ENCODE results near the gene RPL6. TPM values are rescaled to one million over a fixed set of nuclear protein-coding genes. Genes with fewer than 3 reads are reported as not detected.

The RPL6 gene
- polyA plus RNA-seq, 1 of the 3 experiments (the other 2 are of a cell fraction): 2,073 TPM

GRCh38 chr12:112427760-112428159 lies 18.4 kb upstream of the RPL6 start:
- H3K27me3 ChIP-seq (ENCODE audit: insufficient read depth): no peaks in the 10 kb centered on the region
- no peaks in the 10 kb centered on the region for H3K9me3 ChIP-seq
- no peaks in the 10 kb centered on the region for H3K9me2 ChIP-seq
- no peak overlapping the region for H3K4me2 ChIP-seq
- peaks cover 0 to 20% of the 10 kb centered on the region in 2 experiments for H3K36me3 ChIP-seq (replicated peaks in 1 of 2; ENCODE audit: control insufficient read depth in 1 of 2, insufficient read depth in 2 of 2, low read length in 1 of 2)
- no peak for DNase-seq
- no peak for TF ChIP-seq USF1 (IDR thresholded peaks at IDR 0.05; ENCODE audit: borderline replicate concordance, low read depth)
- TF ChIP-seq TCF12 (IDR thresholded peaks at IDR 0.05): no peak
- TF ChIP-seq REST (IDR thresholded peaks at IDR 0.05; ENCODE audit: low read depth, low read length): no peak
- TF ChIP-seq RFX5 (IDR thresholded peaks at IDR 0.05; ENCODE audit: low read length): no peak
- TF ChIP-seq EP300 (IDR thresholded peaks at IDR 0.05; ENCODE audit: borderline replicate concordance in 1 of 2, low read depth in 1 of 2, low read length in 1 of 2): no peak
- no peak for TF ChIP-seq GABPA (IDR thresholded peaks at IDR 0.05; ENCODE audit: low read depth)
- no peak for TF ChIP-seq RXRA (IDR thresholded peaks at IDR 0.05; ENCODE audit: borderline replicate concordance, low read depth)
- TF ChIP-seq PBX3 (IDR thresholded peaks at IDR 0.05): no peak
- no peak for TF ChIP-seq NFIC (IDR thresholded peaks at IDR 0.05; ENCODE audit: borderline replicate concordance)
- no peak for TF ChIP-seq IRF3 (IDR thresholded peaks at IDR 0.05; ENCODE audit: low read depth, low read length)
- no peak for TF ChIP-seq SMC3 (IDR thresholded peaks at IDR 0.05; ENCODE audit: low read depth, low read length)
- TF ChIP-seq FOXM1 (IDR thresholded peaks at IDR 0.05; ENCODE audit: low read depth): no peak
- no peak for TF ChIP-seq JUND (IDR thresholded peaks at IDR 0.05)
- ChIA-PET POLR2A (no interaction called here), CTCF (no interaction called here)
- 91% methylated on average over 2 of the region's 2 CpGs for WGBS (ENCODE audit: low lambda C conversion rate)
- H2AFZ ChIP-seq (ENCODE audit: low read depth): no peak overlapping the region
- H3K4me3 ChIP-seq (ENCODE audit: low read depth in 2 of 2, low read length in 1 of 2): no peak overlapping the region
- no peaks in the 10 kb centered on the region for H3K4me1 ChIP-seq (ENCODE audit: control insufficient read depth in 1 of 2, insufficient read depth in 2 of 2, low read depth in 1 of 2, low read length in 1 of 2)
- peaks cover 100% of the 10 kb centered on the region for H3K79me2 ChIP-seq (ENCODE audit: insufficient read depth)
- H4K20me1 ChIP-seq (ENCODE audit: insufficient read depth): peaks cover 84% of the 10 kb centered on the region
- H3K27ac ChIP-seq (ENCODE audit: low read depth in 2 of 2, low read length in 1 of 2): no peak overlapping the region
- H3K9ac ChIP-seq: no peak overlapping the region
- peaks cover 4% of the 10 kb centered on the region for H3F3A ChIP-seq (replicated peaks; ENCODE audit: insufficient read depth)
